GM21447 (cell line): Measurements from ENCODE around the gene APC2.

Experiments
- ATAC-seq: cut with Tn5 transposase; IDR thresholded peaks from one replicate; pipeline ENCODE4 v1.9.1; 2021; ENCODE audit not compliant: unreplicated experiment

Gene APC2

DNA sequence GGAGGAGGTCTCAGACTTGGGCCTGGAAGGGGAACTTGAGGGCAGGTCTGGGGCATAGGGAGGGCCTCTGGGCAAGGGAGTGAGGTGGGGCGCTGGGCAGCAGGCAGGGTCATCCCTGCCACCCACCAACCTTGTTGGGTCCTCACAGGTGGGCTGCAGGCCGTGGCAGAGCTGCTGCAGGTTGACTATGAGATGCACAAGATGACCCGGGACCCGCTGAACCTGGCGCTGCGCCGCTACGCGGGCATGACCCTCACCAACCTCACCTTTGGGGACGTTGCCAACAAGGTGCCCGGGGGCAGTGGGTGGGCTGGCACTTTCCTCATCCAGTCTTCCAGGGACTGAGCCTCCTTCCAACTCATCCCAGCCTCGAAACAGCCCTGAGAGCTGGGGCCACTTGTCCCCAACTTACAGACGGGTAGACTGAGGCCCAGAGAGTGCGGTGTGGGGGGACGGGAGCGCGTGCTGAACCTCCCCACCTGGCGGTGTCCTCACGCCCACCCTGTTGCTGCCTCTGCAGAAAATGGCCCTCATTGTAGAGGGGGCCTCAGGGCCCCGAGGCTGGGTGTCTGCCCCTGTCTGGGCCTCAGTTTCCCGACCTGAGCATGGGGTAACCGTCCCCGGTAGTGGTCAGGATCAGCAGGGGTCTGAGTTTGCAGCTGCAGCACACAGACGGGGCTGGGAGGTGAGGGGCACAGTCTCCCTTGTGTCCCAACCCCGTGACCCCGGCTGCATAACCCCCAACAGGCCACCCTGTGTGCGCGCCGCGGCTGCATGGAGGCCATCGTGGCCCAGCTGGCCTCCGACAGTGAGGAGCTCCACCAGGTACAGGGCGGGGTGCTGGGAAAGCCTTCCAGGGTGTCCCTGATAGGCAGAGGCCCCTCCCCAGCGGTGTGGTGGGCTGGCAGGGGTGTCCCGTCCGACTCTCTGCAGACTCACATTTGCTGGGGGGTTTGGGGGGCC, 10.4 kb downstream of the APC2 start:
- ATAC-seq = no peak

DNA sequence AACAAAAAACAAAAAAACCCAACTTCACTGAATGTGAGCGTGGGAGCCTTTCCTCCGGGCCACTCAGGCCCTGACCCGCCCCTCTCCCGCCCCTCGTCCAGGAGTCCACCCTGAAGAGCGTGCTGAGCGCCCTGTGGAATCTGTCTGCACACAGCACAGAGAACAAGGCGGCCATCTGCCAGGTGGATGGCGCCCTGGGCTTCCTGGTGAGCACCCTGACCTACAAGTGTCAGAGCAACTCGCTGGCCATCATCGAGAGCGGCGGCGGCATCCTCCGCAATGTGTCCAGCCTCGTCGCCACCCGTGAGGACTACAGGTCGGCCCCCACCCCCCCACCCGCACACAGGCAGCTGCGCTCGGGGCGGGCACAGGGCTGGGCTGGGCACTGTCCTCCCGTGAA, 11.9 kb downstream of the APC2 start:
- no peak for ATAC-seq

DNA sequence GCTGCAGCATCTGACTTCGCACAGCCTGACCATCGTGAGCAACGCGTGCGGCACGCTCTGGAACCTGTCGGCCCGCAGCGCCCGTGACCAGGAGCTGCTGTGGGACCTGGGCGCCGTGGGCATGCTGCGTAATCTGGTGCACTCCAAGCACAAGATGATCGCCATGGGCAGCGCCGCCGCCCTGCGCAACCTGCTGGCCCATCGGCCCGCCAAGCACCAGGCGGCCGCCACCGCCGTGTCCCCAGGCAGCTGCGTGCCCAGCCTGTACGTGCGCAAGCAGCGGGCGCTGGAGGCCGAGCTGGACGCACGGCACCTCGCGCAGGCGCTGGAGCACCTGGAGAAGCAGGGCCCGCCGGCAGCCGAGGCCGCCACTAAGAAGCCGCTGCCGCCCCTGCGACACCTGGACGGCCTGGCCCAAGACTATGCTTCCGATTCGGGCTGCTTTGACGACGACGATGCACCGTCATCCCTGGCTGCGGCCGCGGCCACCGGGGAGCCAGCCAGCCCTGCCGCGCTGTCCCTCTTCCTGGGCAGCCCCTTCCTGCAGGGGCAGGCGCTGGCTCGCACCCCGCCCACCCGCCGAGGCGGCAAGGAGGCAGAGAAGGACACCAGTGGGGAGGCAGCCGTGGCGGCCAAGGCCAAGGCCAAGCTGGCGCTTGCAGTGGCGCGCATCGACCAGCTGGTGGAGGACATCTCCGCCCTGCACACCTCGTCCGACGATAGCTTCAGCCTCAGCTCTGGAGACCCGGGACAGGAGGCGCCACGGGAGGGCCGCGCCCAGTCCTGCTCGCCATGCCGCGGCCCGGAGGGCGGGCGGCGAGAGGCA, 15.5 kb downstream of the APC2 start:
- ATAC-seq = no peak

DNA sequence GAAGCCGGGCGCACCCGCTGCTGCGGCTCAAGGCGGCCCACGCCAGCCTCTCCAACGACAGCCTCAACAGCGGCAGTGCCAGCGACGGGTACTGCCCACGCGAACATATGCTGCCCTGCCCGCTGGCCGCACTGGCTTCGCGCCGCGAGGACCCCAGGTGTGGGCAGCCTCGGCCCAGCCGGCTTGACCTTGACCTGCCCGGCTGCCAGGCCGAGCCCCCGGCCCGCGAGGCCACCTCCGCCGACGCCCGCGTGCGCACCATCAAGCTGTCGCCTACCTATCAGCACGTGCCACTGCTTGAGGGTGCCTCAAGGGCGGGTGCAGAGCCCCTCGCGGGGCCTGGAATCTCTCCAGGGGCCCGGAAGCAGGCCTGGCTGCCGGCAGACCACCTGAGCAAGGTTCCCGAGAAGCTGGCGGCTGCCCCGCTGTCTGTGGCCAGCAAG, 16.1 kb downstream of the APC2 start:
- ATAC-seq = no peak

DNA sequence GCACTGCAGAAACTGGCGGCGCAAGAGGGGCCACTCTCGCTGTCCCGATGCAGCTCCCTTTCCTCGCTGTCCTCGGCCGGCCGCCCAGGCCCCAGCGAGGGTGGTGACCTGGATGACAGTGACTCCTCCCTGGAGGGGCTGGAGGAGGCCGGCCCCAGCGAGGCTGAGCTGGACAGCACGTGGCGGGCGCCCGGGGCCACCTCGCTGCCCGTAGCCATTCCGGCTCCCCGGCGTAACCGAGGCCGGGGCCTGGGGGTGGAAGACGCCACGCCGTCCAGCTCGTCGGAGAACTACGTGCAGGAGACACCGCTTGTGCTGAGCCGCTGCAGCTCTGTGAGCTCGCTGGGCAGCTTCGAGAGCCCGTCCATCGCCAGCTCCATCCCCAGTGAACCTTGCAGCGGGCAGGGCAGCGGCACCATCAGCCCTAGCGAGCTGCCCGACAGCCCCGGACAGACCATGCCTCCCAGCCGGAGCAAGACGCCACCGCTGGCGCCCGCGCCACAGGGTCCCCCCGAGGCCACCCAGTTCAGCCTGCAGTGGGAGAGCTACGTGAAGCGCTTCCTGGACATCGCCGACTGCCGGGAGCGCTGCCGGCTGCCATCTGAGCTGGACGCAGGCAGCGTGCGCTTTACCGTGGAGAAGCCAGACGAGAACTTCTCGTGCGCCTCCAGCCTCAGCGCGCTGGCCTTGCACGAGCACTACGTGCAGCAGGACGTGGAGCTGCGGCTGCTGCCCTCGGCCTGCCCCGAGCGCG, 16.7 kb downstream of the APC2 start:
- no peak for ATAC-seq

DNA sequence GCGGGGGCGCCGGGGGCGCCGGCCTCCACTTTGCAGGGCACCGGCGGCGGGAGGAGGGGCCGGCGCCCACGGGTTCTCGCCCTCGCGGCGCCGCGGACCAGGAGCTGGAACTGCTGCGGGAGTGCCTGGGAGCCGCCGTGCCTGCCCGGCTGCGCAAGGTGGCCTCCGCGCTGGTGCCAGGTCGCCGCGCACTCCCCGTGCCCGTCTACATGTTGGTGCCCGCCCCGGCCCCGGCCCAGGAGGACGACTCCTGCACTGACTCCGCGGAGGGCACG, 17.2 kb downstream of the APC2 start:
- ATAC-seq = no peak

DNA sequence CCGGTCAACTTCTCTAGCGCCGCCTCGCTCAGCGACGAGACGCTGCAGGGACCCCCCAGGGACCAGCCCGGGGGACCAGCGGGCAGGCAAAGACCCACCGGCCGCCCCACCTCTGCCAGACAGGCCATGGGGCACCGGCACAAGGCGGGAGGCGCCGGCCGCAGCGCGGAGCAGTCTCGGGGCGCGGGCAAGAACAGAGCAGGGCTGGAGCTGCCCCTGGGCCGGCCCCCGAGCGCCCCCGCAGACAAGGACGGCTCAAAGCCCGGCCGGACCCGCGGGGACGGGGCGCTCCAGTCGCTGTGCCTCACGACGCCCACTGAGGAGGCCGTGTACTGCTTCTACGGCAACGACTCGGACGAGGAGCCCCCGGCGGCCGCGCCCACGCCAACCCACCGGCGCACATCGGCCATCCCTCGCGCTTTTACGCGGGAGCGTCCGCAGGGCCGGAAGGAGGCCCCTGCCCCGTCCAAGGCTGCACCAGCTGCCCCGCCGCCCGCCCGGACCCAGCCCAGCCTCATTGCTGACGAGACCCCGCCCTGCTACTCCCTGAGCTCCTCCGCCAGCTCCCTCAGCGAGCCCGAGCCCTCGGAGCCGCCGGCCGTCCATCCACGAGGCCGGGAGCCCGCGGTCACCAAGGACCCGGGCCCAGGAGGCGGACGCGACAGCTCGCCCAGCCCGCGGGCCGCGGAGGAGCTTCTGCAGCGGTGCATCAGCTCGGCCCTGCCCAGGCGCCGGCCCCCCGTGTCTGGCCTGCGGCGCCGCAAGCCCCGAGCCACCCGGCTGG, 17.8 kb downstream of the APC2 start:
- no peak for ATAC-seq

DNA sequence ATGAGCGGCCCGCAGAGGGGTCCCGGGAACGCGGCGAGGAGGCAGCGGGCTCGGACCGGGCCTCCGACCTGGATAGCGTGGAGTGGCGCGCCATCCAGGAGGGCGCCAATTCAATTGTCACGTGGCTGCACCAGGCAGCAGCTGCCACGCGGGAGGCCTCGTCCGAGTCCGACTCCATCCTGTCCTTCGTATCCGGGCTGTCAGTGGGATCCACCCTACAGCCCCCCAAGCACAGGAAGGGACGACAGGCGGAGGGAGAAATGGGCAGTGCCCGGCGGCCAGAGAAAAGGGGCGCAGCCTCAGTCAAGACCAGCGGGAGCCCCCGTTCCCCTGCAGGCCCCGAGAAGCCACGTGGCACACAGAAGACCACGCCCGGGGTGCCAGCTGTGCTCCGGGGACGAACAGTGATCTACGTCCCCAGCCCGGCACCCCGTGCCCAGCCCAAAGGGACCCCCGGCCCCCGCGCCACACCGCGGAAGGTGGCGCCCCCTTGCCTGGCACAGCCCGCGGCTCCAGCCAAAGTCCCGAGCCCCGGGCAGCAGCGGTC, 18.4 kb downstream of the APC2 start:
- ATAC-seq = no peak

DNA sequence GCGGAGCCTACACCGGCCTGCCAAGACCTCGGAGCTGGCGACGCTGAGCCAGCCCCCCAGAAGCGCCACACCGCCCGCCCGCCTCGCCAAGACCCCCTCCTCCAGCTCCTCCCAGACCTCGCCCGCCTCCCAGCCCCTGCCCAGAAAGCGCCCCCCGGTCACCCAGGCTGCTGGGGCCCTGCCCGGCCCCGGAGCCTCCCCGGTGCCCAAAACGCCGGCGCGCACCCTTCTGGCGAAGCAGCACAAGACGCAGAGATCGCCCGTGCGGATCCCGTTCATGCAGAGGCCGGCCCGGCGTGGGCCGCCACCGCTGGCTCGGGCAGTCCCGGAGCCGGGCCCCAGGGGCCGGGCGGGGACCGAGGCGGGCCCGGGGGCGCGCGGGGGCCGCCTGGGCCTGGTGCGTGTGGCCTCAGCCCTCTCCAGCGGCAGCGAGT, 18.9 kb downstream of the APC2 start:
- no peak for ATAC-seq

DNA sequence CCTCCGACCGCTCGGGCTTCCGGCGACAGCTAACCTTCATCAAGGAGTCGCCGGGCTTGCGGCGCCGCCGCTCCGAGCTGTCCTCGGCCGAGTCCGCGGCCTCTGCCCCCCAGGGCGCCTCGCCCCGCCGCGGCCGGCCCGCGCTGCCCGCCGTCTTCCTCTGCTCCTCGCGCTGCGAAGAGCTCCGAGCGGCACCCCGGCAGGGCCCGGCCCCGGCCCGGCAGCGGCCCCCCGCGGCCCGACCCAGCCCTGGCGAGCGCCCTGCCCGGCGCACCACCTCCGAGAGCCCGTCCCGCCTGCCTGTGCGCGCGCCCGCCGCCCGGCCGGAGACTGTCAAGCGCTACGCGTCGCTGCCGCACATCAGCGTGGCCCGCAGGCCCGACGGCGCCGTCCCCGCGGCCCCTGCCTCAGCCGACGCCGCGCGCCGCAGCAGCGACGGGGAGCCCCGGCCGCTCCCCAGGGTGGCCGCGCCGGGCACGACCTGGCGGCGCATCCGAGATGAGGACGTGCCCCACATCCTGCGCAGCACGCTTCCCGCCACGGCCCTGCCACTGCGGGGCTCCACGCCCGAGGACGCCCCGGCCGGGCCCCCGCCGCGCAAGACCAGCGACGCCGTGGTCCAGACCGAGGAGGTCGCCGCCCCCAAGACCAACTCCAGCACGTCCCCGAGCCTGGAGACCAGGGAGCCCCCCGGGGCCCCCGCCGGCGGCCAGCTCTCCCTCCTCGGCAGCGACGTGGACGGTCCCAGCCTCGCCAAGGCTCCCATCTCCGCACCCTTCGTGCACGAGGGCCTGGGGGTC, 19.5 kb downstream of the APC2 start:
- no peak for ATAC-seq

DNA sequence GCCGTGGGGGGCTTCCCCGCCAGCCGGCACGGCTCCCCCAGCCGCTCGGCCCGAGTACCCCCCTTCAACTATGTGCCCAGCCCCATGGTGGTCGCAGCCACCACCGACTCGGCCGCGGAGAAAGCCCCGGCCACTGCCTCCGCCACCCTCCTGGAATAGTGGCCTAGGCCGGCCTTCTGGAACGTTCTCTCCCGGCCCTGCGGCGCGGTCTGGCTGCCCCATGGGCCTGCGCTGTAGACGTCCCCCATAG, 20.1 kb downstream of the APC2 start:
- no peak for ATAC-seq

DNA sequence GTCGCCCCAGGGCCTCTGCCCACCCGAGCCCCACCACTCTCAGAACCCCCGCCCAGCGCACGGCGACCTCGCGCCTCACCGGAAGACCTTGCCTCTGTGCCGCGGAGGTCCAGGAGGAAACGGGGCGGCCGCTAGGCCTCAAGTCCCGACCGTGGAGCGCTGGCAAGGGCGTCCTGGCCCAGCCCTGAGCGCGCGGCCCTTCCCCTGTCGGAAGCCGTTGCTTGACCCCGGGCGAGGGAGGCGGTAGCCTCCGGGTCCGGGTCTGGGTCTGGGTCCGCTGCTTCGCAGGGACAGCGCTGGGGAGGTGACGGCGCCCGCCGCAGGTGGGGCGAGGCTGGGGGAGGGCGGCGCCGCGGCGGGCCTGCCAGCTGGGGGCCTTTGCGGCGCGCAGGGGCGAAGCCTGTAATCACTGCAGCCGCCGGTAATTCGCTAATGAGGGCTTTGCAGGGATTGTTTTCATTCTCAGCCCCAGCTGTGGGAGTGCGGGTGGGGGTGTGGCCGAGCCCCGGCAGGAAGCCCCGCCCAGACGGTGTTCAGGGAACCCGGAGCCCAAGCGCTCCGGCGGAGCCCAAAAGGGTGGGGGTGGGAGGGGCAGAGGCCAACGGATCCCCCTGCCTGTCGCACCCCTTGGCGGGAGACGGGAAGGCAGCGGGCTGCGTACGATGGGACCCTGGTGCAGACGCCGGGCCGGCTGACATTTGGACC, 20.5 kb downstream of the APC2 start:
- no peak for ATAC-seq

DNA sequence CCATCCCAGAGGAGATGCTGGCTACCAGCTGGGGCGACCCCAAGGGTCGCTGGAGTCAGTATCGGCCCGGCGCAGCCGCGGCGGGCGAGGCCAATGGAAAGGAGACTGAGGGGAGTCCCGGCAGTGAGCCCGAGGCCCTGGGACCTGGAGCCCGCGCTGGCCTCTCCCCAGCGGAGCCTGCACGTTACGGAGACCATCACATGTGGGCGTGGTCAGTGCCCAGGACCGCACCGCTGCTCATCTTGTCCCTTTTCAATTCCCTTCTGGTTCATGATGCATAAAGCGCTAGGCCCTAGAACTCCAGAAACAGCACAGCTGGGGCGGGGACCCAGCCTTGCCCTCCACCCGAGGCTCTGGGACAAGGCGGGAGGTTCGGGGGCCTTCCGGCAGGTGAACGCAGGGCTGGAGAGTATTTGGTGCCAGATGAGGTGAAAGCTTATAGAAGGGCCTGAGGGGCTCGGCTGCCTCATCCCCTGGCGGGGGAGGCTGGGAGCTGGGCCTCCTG, 21.1 kb downstream of the APC2 start:
- ATAC-seq = no peak

DNA sequence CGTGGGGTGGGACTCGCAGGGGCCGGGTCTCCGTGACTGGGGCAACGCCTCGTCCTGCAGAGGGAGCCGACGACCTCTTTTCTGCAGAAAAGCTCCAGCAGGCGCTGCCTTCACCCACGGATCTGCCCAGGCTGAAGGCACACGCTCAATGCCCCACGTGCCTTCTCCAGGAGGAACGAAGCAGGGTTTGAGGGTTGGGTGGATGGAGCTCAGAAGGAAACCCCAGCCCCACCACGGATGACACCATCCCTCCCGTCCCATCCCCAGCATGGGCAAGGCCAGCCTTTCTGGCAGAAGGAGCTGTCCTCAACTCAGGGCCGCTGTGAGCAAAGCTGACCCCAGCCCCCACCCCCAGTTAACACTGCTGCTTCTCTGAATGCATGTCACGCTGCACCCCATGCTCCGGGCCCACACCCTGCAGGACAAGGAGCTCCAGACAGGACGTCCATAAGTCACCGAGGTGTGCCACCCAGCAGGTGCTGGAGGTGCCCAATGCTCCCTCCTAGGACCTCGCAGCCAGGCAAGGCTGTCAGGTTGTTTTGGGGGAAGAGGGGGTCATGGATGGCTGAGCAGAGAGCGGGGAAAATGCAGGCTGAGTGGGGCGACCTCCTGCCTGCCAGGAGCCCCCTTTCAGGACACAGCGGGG, 21.7 kb downstream of the APC2 start:
- ATAC-seq = no peak

DNA sequence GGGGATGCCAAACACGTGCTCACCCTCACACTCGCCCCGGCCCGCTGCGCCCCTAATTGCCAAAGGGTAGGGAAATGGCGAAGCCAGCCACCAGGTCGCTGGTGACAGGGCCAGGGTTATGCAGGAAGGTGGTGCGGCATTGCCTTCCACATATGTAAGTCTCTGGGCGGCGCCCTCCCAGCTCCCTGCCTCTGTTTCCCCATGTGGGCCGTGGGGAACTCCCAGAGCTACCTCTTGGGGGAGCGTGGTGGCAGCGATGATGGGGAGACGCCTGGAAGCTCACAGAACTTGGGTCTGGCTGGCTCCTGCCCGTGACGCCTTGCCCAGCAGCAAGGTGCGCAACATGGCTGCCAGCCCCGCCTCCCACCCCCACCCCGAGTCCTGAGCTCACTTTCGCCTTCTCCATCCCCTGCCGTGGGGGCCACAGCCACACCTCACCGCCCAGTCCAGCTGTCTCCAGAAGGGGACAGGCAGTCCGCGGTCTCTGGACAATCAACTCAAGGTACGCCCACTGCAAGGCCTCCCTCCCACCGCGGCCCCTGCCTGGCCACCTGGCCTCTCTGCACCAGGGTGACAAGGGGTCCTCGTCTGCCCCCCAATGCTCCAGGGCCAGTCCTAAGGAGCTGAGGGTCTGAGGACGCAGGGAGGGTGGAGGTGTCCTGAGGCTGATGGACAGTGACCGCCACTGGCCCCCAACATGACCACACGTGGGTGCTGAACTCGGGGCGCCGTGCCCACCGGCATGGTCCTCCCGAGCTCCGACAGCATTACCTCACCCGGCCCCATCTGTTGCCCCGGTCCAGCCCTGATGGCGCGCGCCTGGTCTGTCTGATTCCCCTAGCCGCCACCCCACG, 22.5 kb downstream of the APC2 start:
- ATAC-seq = no peak

DNA sequence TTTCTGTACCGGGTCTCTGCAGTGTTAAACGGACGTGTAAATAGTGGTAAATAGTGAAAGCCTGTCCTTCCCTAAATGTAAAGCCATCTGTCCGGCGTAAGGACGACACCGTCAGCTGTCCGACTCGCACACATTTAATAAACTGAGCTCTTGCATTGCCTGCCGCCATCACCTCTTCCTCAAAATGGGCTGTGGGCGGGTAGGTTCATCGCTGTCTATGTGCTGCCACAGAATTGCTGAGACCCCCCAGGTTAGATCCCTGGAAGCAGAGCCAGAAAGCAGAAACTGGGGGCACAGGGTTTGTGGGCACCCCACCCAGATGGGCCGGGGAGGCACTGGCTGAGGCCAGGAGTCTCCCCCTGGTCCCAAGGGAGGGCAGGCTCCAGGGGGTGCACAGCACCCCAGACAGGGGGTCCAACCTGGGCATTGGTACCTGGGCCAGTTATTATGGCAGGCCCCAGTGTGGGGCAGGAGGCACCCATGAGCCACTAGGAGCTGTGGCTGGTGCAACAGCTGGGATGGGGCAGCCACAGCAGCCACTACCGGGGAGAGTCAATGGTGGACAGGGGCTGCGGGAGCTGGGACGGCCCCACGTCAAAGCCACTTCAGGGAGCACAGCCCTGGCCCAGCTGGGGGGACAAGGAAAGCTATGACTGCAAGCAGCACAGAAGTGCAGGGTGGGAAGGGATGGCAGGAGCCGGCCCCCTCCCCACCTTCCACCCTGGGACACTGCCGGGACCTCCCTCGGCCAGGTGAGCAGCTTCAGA, 23.3 kb downstream of the APC2 start:
- ATAC-seq = no peak
